ENCODE results near the gene ARL3. TPM values are rescaled to one million over a fixed set of nuclear protein-coding genes. Genes with fewer than 3 reads are reported as not detected.

ARL3 gene
- total RNA-seq, 1 donor from 2014 or later = 3.3 TPM

DNA sequence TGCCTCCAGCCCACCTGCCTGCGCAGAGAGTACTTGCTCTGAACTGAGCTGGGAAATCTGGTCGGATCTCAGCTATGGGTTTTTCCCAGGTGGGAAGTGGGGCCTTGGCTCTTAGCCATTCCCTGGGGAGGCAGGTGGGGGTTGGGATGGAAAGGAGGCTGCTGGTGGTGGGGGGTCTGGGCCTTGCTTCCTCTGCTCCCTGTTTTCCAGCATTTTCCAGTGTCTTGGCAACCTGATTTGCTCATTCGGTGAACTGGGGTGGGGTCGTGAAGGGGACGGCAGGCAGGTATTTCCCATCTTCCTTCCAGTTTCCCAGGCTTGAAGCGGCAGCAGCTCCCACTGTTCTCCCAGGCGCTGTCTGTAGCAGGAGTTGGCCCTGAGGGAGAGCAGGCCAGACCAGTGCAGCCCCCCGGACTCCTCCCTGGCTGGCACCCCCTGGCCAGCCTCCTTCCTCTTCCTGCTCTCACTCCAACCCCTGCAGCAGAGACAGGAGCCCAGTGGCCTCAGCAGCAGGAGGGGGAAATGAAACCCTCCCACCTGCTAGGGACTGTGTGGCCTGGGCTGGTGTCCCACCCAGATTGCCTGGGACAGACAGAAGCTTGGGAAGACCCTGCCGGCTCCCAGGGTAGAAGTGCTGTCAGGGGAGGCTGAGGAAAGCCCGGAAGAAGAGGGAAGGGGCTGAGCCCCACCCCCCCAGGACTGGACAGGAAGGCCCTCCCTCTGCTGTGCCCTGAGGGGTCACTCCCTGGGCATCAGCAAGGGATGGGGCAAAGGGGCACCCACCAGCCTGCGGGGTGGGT is 63.3 kb downstream of the ARL3 start:
- no peak for ATAC-seq

DNA sequence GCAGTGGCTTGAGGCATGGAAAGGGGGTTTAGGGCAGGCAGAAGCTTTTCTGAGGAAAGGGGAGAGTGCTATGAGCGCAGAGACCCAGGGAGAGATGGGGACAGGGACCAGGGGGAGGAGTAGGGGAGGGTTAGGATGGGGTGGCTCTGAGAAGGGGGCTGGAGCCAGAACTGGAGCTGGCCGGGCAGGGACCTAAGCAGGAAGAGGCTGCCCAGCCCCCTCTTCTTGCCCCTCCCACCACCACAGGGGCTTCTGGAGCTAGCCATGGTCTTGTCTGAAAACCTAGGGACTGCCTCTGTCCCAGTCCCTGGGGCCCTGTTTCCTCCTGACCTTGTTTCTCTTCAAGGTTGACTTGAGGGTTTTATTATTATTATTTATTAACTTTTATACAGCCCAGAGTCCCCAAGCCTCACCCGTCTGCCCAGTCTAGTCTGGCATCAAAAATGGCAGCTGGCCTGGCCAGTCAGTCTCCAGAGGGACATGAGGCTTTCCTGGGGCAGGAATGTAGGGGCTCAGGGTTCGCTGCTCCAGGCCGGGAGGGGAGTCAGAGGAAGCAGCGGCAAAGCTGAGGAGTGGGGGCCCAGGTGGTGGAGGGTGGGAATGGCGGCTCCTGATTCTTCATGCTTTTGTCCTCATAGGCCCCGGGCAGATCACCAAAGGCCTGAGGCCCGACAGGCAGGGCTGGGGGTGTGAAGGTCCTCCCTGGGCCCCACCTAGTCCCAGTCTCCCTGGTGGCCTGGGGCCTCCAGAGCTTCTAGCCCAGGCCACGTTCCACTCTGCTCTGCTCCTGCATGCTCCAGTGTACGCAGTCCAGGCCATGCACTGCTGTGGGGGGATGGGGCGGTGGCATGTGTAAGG is 64.2 kb downstream of the ARL3 start:
- ATAC-seq = no peak

- no peak for ATAC-seq
Observed at GRCh38 chr10:102648889-102649796, 65.1 kb downstream of the ARL3 start.

- no peak for ATAC-seq
Observed at GRCh38 chr10:102648269-102648888, 65.8 kb downstream of the ARL3 start.

GRCh38 chr10:102647443-102648268 is 66.5 kb downstream of the ARL3 start:
- ATAC-seq = no peak

DNA sequence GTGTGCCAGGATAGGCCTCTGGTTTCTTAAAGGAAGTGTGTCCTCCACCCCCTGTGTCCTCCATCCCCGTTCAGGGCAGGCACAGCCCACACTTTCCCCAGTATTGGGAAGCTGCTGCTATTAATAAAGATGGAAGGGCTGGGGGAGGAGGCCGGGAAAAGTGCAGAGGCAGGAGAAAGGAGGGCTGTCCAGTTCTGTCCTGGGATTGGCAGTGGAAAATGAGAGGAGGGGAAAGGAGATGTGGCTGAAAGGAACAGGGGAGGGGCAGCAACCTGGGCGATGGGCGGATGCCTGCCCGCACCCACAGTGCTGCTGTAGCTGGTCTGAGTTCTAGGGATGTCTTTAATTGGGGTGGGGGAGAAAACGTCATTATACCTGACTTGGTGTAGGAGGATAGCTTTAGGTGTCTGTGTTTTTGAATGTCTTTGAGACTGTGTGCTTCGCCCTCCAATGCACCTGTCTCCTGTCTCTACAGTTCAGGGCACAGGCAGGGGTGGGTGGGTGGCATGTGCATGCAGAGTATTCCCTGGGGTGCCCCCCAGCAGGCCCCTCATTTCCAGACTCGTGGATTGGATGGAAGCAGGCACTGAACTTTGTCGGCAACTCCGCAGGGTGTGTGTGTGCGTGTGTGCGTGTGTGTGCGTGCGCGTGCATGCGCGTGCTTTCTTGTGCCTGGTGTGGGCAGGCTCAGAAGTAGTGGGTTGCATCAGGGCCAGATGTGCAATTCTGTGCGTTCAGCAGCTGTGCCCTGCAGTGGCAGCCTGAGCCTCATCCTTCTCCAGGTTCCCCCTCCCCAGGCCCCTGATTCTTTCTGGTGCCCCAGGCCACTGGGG is 67.4 kb downstream of the ARL3 start:
- ATAC-seq = no peak

GRCh38 chr10:102645741-102646609 is 68.2 kb downstream of the ARL3 start:
- peak; percentile 38 for ATAC-seq

GRCh38 chr10:102645388-102645740 is 68.8 kb downstream of the ARL3 start:
- ATAC-seq = peak; percentile 9

- peak; percentile 43 for ATAC-seq
Observed at GRCh38 chr10:102644646-102645387, 69.4 kb downstream of the ARL3 start.

DNA sequence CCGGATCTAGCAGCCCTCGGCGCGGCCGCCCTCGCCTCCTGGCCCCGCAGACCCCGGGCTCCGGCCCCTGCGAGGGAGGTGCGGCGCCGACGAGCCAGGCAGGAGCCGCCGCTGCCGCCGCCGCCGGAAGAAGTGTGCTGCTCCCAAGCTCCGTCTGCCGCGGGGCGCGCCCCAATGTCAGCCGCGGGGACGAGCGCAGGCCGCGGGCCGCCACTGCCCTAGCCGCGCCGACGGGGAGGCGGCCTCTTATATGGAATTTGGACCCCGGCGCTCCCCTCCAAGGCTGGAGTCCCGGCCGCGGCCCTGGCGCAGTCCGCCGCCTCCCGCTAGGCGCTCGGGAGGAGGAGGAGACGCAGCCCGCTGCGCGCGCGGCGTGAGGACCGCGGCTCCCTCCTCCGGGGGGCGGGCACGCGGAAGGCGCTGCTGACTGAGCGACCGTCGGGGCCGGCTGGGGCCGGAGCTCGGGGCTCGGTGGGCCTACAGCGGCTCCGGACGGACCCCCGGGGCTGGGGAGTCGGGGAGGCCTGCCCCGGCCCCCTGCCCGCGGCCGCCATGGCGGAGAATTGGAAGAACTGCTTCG is 70.0 kb downstream of the ARL3 start, which contains the start of gene TRIM8:
TRIM8 (plus strand) TSS at position 414 of the 580 bp plus-strand sequence; CDS start at position 553, 139 bp downstream.
- peak; percentile 0 for ATAC-seq

DNA sequence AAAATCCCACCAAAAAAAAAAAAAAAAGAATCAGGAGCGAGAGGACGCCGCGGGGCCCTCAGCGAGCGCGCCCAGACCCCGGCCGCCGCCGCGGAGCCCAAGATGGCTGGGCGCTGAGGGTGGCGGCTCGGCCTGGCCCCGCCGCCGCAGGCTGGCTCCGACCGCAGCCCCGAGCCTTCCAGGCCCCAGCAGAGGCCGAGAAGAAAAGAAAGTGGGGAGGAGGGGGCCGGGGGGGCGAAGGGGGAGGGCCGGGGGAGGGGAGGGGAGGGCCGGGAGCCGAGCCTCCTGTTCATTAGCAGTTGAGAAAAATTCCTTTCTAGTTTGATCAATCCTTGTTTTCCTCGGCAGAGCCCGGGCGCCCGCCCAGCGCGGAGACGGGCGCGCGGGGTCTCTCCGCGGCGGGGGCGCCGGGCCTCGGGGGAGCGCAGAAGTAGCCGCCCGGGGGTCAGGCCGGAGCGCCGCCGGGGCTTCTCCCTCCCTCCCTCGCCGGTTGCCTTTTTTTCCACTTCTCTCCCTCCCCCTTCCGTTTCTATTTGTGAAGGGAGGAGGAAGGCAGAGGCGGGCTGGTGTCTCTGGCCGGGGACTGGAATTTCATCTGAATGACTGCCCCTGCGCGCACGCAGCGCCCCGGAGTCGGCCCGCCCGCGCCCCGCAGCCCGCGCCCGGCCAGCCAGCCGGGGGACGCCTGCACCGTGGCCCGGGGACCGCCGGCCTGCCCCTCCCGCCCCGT is 70.7 kb downstream of the ARL3 start:
- no peak for ATAC-seq

GRCh38 chr10:102642736-102643335 is 71.4 kb downstream of the ARL3 start:
- ATAC-seq = peak; percentile 11

GRCh38 chr10:102641880-102642735 is 72.1 kb downstream of the ARL3 start:
- peak; percentile 84 for ATAC-seq

GRCh38 chr10:102641402-102641801 is 72.8 kb downstream of the ARL3 start:
- ATAC-seq = no peak

DNA sequence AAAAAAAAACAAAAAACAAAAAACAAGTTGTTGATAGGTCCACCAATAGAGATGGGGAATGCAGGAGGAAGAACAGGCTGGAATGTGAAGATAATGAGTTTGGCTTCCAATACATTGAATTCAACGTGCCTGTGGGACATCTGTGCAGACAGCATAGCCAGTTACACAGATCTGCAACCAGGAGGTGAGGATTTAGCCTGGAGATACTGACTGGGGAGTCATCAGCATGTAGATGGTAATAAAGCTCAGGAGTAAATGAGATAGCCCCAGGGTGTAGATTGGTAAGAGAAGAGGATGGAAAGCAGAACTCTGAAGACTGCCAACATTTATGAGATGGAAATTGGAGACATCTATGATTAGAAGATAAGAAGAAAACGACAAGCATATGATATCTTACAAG is 74.7 kb downstream of the ARL3 start:
- ATAC-seq = no peak

DNA sequence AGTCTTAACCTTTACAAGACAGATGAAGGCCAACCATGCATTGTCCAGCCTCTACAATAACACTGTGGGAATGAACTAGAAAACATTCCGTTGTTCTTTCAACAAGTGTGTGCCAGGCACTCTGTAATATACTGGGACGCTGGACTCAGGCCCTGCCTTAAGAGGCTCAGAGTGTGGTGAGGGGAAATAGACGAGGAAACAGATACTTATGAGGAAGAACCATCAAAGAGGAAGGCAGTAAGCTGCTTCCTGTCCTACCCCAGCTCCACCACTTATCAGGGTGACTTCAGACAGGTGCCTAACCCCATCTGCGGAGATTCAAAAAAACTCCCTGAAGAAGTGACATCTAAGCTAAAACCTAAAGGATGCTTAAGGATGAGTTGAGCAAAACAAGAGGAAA is 78.8 kb downstream of the ARL3 start:
- no peak for ATAC-seq
